ENCODE measurements around the gene UBE2F.
"Not testable (repeated sequence)": the region's sequence is repeated elsewhere in the genome, so short reads cannot be mapped to it uniquely, and the experiment has no call there.

UBE2F gene

DNA sequence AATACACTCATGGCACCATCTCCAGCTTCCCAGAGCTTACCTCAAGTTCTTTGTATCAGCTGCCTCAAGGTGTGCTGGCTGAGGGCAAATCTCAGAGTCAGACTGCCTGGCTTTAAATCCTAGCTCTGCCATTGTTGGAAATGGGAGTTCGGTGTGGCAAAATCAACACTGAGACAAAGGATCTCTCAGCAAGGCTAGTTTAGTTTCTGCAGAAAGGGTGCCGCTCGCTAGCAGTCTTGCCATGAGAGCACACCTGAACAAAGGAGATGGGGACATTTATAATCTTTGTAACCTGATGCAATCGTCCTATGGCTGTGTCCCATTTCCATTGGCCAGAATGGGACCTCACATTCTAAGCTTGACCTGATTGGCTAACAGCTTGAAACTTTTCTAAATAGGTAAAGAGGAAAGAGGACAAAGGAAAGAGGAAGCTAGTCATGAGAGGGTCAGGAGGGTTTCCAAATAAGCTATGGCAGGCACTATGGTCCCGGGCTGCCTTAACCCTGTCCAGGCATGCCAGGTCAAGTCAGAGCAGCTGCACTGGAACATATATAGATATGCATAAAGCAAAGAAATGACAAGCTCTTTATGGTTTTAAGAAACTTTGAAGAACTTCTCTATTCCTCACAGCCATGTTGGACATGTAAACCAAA is 4.3 kb upstream of the UBE2F start:
- Histone ChIP-seq H4K8ac (ENCODE audit: low read depth, low read length) (no peak overlapping the region), H3K4me3 (ENCODE audit: low read depth, low read length) (no peak overlapping the region), H3K23ac (ENCODE audit: low read length) (no peak overlapping the region), H3K9ac (ENCODE audit: low read length) (no peak overlapping the region), H3K4me2 (ENCODE audit: low read length) (no peak overlapping the region), H3K36me3 (ENCODE audit: control insufficient read depth in 1 of 2, insufficient read depth in 2 of 2, low read length in 2 of 2) (no peaks in the 10 kb centered on the region), H3K79me1 (ENCODE audit: low read length) (peaks cover 6% of the 10 kb centered on the region), H3K14ac (ENCODE audit: low read length) (no peak overlapping the region), H2BK5ac (ENCODE audit: low read depth, low read length, poor library complexity) (no peak overlapping the region), H2BK120ac (ENCODE audit: insufficient read depth, low read length, poor library complexity) (no peak overlapping the region), H2AFZ (ENCODE audit: insufficient read depth, low read length, poor library complexity) (no peak overlapping the region), H4K12ac (ENCODE audit: low read depth, low read length) (no peak overlapping the region), H3K79me2 (ENCODE audit: control insufficient read depth, insufficient read depth, low read length, poor library complexity) (peaks cover 4% of the 10 kb centered on the region), H2BK12ac (ENCODE audit: low read length) (no peak overlapping the region), H2AK5ac (ENCODE audit: low read length) (no peak overlapping the region), H3K4ac (ENCODE audit: low read depth, low read length) (no peak overlapping the region), H3K18ac (ENCODE audit: low read length) (no peak overlapping the region), H3K27ac (ENCODE audit: low read depth, low read length) (no peak overlapping the region), H3K9me3 (ENCODE audit: insufficient read depth, low read depth, low read length) (peaks cover 22% of the 10 kb centered on the region), H4K91ac (ENCODE audit: low read depth, low read length) (no peak overlapping the region), H3K4me1 (ENCODE audit: control insufficient read depth in 1 of 2, insufficient read depth in 2 of 2, low read length in 2 of 2) (peaks cover 3% of the 10 kb centered on the region in 2 experiments), H3K27me3 (ENCODE audit: insufficient read depth, low read length) (no peaks in the 10 kb centered on the region)
- DNase-seq: no peak
- WGBS (ENCODE audit: extremely low coverage, insufficient coverage, insufficient read length): no CpG with 5 or more reads among the region's 5 CpGs

GRCh38 chr2:237963490-237963991 is 3.3 kb upstream of the UBE2F start:
- H3K79me1 ChIP-seq (ENCODE audit: low read length); H3K14ac ChIP-seq (ENCODE audit: low read length); H3K27ac ChIP-seq (ENCODE audit: low read depth, low read length); H4K8ac ChIP-seq (ENCODE audit: low read depth, low read length); H3K27me3 ChIP-seq (ENCODE audit: insufficient read depth, low read length); H3K23ac ChIP-seq (ENCODE audit: low read length); H3K4me3 ChIP-seq (ENCODE audit: low read depth, low read length); H3K79me2 ChIP-seq (ENCODE audit: control insufficient read depth, insufficient read depth, low read length, poor library complexity); H2BK5ac ChIP-seq (ENCODE audit: low read depth, low read length, poor library complexity); H2BK12ac ChIP-seq (ENCODE audit: low read length); H3K18ac ChIP-seq (ENCODE audit: low read length); H2AK5ac ChIP-seq (ENCODE audit: low read length); H2BK120ac ChIP-seq (ENCODE audit: insufficient read depth, low read length, poor library complexity); H4K12ac ChIP-seq (ENCODE audit: low read depth, low read length); H3K9ac ChIP-seq (ENCODE audit: low read length); H3K36me3 ChIP-seq (ENCODE audit: control insufficient read depth in 1 of 2, insufficient read depth in 2 of 2, low read length in 2 of 2); H2AFZ ChIP-seq (ENCODE audit: insufficient read depth, low read length, poor library complexity); H3K4me2 ChIP-seq (ENCODE audit: low read length); H4K91ac ChIP-seq (ENCODE audit: low read depth, low read length); H3K4ac ChIP-seq (ENCODE audit: low read depth, low read length): not testable (repeated sequence)
- WGBS (ENCODE audit: extremely low coverage, insufficient coverage, insufficient read length): no CpG with 5 or more reads among the region's 7 CpGs
- H3K4me1 ChIP-seq (ENCODE audit: control insufficient read depth in 1 of 2, insufficient read depth in 2 of 2, low read length in 2 of 2): peaks cover 11 to 12% of the 10 kb centered on the region in 2 experiments
- peaks cover 19% of the 10 kb centered on the region for H3K9me3 ChIP-seq (ENCODE audit: insufficient read depth, low read depth, low read length)
- peak in 1 of 2 donors; percentile 49 for DNase-seq

GRCh38 chr2:237964194-237964577 is 2.6 kb upstream of the UBE2F start:
- no peak overlapping the region for H4K8ac ChIP-seq (ENCODE audit: low read depth, low read length)
- H4K12ac ChIP-seq (ENCODE audit: low read depth, low read length): no peak overlapping the region
- no peak overlapping the region for H2BK5ac ChIP-seq (ENCODE audit: low read depth, low read length, poor library complexity)
- H2BK12ac ChIP-seq (ENCODE audit: low read length): no peak overlapping the region
- no peak overlapping the region for H2AK5ac ChIP-seq (ENCODE audit: low read length)
- no peak overlapping the region for H3K27ac ChIP-seq (ENCODE audit: low read depth, low read length)
- no peak overlapping the region for H3K14ac ChIP-seq (ENCODE audit: low read length)
- WGBS (ENCODE audit: extremely low coverage, insufficient coverage, insufficient read length): no CpG with 5 or more reads among the region's 7 CpGs
- no peak overlapping the region for H3K23ac ChIP-seq (ENCODE audit: low read length)
- no peaks in the 10 kb centered on the region for H3K27me3 ChIP-seq (ENCODE audit: insufficient read depth, low read length)
- H3K18ac ChIP-seq (ENCODE audit: low read length): no peak overlapping the region
- H2BK120ac ChIP-seq (ENCODE audit: insufficient read depth, low read length, poor library complexity): no peak overlapping the region
- peaks cover 11 to 12% of the 10 kb centered on the region in 2 experiments for H3K4me1 ChIP-seq (ENCODE audit: control insufficient read depth in 1 of 2, insufficient read depth in 2 of 2, low read length in 2 of 2)
- H3K79me1 ChIP-seq (ENCODE audit: low read length): peaks cover 6% of the 10 kb centered on the region
- no peaks in the 10 kb centered on the region for H3K36me3 ChIP-seq (ENCODE audit: control insufficient read depth in 1 of 2, insufficient read depth in 2 of 2, low read length in 2 of 2)
- peaks cover 5% of the 10 kb centered on the region for H3K79me2 ChIP-seq (ENCODE audit: control insufficient read depth, insufficient read depth, low read length, poor library complexity)
- H3K9ac ChIP-seq (ENCODE audit: low read length): no peak overlapping the region
- H3K4ac ChIP-seq (ENCODE audit: low read depth, low read length): no peak overlapping the region
- no peak overlapping the region for H3K4me2 ChIP-seq (ENCODE audit: low read length)
- H4K91ac ChIP-seq (ENCODE audit: low read depth, low read length): no peak overlapping the region
- no peak overlapping the region for H3K4me3 ChIP-seq (ENCODE audit: low read depth, low read length)
- DNase-seq: peak in 1 of 2 donors; percentile 51
- peaks cover 16% of the 10 kb centered on the region for H3K9me3 ChIP-seq (ENCODE audit: insufficient read depth, low read depth, low read length)
- no peak overlapping the region for H2AFZ ChIP-seq (ENCODE audit: insufficient read depth, low read length, poor library complexity)

DNA sequence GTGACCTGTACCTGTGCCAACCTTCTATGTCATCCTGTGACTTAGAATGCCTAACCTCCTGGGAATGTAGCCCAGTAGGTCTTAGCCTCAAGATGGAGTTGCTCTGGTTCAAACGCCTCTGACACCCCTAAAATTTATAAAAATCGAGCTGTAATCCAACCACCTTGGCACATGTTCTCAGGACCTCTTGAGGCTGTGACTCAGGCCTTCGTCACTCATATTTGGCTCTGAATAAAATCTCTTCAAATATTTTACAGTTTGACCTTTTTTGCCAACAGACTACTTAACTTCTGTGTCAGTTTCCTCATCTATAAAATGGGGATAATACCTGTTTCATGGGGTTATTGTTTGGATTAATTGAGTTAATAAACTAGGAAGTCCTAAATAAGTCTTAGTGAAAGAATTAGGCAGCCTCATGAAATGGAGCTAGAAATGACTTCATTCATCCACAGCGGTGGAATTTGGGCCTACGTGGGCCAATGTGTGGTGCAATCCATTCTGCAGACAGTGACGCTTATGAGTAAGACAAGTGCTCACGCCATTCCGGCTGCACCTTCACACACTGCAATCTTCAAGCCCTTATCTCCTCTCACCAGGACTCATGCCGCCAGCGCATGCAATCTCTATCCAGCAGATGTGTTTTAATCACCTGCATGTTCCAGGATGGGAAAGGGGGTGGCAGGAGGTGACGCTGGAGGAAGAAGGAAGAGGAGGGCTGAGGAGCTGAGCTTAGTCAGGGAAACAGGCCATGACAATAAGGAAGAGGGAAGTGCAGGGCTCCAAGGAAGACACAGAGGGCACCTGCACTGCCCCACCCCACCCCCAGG is 2.0 kb upstream of the UBE2F start:
- no peak overlapping the region for H2BK5ac ChIP-seq (ENCODE audit: low read depth, low read length, poor library complexity)
- no peak overlapping the region for H4K91ac ChIP-seq (ENCODE audit: low read depth, low read length)
- H3K36me3 ChIP-seq (ENCODE audit: control insufficient read depth in 1 of 2, insufficient read depth in 2 of 2, low read length in 2 of 2): peaks cover 0 to 2% of the 10 kb centered on the region in 2 experiments
- H3K4me2 ChIP-seq (ENCODE audit: low read length): no peak overlapping the region
- no peak overlapping the region for H3K14ac ChIP-seq (ENCODE audit: low read length)
- no peaks in the 10 kb centered on the region for H3K27me3 ChIP-seq (ENCODE audit: insufficient read depth, low read length)
- no peak overlapping the region for H2AFZ ChIP-seq (ENCODE audit: insufficient read depth, low read length, poor library complexity)
- peaks cover 16% of the 10 kb centered on the region for H3K9me3 ChIP-seq (ENCODE audit: insufficient read depth, low read depth, low read length)
- WGBS (ENCODE audit: extremely low coverage, insufficient coverage, insufficient read length): no CpG with 5 or more reads among the region's 11 CpGs
- peaks cover 11 to 12% of the 10 kb centered on the region in 2 experiments for H3K4me1 ChIP-seq (ENCODE audit: control insufficient read depth in 1 of 2, insufficient read depth in 2 of 2, low read length in 2 of 2)
- H3K79me1 ChIP-seq (ENCODE audit: low read length): peaks cover 6% of the 10 kb centered on the region
- H3K23ac ChIP-seq (ENCODE audit: low read length): no peak overlapping the region
- H2BK120ac ChIP-seq (ENCODE audit: insufficient read depth, low read length, poor library complexity): no peak overlapping the region
- H4K12ac ChIP-seq (ENCODE audit: low read depth, low read length): no peak overlapping the region
- H3K79me2 ChIP-seq (ENCODE audit: control insufficient read depth, insufficient read depth, low read length, poor library complexity): peaks cover 9% of the 10 kb centered on the region
- no peak overlapping the region for H3K18ac ChIP-seq (ENCODE audit: low read length)
- H3K9ac ChIP-seq (ENCODE audit: low read length): no peak overlapping the region
- H3K4ac ChIP-seq (ENCODE audit: low read depth, low read length): no peak overlapping the region
- H2BK12ac ChIP-seq (ENCODE audit: low read length): no peak overlapping the region
- no peak overlapping the region for H3K27ac ChIP-seq (ENCODE audit: low read depth, low read length)
- no peak overlapping the region for H2AK5ac ChIP-seq (ENCODE audit: low read length)
- H4K8ac ChIP-seq (ENCODE audit: low read depth, low read length): no peak overlapping the region
- DNase-seq: peak; percentile 98 to 99
- H3K4me3 ChIP-seq (ENCODE audit: low read depth, low read length): no peak overlapping the region
